Mesothelial cell of epicardium (in vitro differentiated cells): ENCODE data around the gene HOXD1. TPM values are rescaled to one million over a fixed set of nuclear protein-coding genes. Genes with fewer than 3 reads are reported as not detected.

Experiments
- DNase-seq, 2 experiments: peaks; one replicate each; pipeline ENCODE4 v3.0.0; 2021; ENCODE audit warnings: low spot score in 2 of 2; ENCODE audit not compliant: unreplicated experiment in 2 of 2
- H3K27ac Mint-ChIP-seq: 2 replicates; pipeline ENCODE4 v1.8.0; 2021; ENCODE audit warnings: mixed read lengths
- H3K27me3 Mint-ChIP-seq: 2 replicates; pipeline ENCODE4 v1.8.0; 2021; ENCODE audit warnings: low read depth, mixed read lengths
- H3K36me3 Mint-ChIP-seq: 2 replicates; pipeline ENCODE4 v1.8.0; 2021; ENCODE audit warnings: mixed read lengths
- H3K4me1 Mint-ChIP-seq: 2 replicates; pipeline ENCODE4 v1.8.0; 2021; ENCODE audit warnings: mixed read lengths
- H3K4me3 Mint-ChIP-seq: 2 replicates; pipeline ENCODE4 v1.8.0; 2021; ENCODE audit warnings: mild to moderate bottlenecking, moderate library complexity, mixed read lengths
- H3K9me3 Mint-ChIP-seq: 2 replicates; pipeline ENCODE4 v1.8.0; 2021; ENCODE audit warnings: mixed read lengths
- total RNA-seq: library from RNA; stranded (reverse); gene quantifications from 3 replicates; pipeline ENCODE4 v1.2.1, GENCODE V29; 2021
- TF ChIP-seq, protein P1 (sequence below): fragments of 200-600 bp; sonication (generic); IDR thresholded peaks from one replicate; pipeline ENCODE4 v1.5.0; 2021; ENCODE audit warnings: antibody characterized with exemption; ENCODE audit not compliant: unreplicated experiment

The HOXD1 gene
- total RNA-seq, 1 donor from 2014 or later, result not detected

DNA sequence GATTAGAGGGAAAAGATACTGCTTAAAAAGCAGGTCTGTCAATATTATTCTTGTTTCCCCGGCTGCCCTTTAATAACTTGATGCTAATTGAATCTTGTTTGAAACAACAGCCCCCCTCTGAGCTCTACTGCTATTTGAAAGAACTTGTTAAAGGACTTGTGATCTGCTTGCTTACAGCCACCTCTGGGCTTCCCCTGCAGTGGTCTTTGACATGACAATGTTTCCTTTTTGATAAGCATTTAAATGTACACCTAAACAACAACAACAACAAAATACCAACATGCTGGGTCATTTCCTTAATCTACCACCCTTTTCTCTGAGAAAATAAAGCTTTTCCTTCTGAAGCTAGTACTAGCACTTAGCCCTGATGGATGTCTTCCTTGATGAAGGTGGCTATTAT is 3.9 kb downstream of the HOXD1 start:
- Mint-ChIP-seq H3K27me3 (peaks cover 91% of the 10 kb centered on the region), H3K27ac (no peak overlapping the region), H3K4me1 (peaks cover 16% of the 10 kb centered on the region), H3K4me3 (no peak overlapping the region), H3K9me3 (peaks cover 3% of the 10 kb centered on the region), H3K36me3 (no peaks in the 10 kb centered on the region)
- no peak for DNase-seq
- TF ChIP-seq, protein P1, sequence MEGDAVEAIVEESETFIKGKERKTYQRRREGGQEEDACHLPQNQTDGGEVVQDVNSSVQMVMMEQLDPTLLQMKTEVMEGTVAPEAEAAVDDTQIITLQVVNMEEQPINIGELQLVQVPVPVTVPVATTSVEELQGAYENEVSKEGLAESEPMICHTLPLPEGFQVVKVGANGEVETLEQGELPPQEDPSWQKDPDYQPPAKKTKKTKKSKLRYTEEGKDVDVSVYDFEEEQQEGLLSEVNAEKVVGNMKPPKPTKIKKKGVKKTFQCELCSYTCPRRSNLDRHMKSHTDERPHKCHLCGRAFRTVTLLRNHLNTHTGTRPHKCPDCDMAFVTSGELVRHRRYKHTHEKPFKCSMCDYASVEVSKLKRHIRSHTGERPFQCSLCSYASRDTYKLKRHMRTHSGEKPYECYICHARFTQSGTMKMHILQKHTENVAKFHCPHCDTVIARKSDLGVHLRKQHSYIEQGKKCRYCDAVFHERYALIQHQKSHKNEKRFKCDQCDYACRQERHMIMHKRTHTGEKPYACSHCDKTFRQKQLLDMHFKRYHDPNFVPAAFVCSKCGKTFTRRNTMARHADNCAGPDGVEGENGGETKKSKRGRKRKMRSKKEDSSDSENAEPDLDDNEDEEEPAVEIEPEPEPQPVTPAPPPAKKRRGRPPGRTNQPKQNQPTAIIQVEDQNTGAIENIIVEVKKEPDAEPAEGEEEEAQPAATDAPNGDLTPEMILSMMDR, result no peak

DNA sequence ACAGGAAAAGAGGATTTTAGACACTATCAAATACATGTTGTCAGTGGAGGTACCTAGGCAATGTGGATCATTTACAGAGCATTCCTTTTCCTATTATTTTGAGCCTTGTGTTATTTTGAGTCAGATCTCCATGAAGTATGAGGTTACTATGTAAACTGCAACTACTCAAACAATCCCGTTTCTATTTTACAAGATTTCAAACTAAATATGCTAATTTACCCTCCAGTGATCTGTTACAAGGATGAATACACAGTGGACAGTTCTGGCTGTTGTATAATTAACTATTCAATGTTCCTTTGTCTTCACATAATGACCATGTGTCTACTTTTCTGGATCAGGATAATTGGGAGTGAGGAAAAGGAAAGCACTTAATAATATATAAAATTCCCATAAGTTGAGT is 4.6 kb downstream of the HOXD1 start:
- DNase-seq, result no peak
- peaks cover 9% of the 10 kb centered on the region for H3K4me1 Mint-ChIP-seq
- H3K4me3 Mint-ChIP-seq, result no peak overlapping the region
- H3K9me3 Mint-ChIP-seq, result peaks cover 3% of the 10 kb centered on the region
- no peak overlapping the region for H3K27ac Mint-ChIP-seq
- no peaks in the 10 kb centered on the region for H3K36me3 Mint-ChIP-seq
- TF ChIP-seq, protein P1, result no peak
- peaks cover 91% of the 10 kb centered on the region for H3K27me3 Mint-ChIP-seq

DNA sequence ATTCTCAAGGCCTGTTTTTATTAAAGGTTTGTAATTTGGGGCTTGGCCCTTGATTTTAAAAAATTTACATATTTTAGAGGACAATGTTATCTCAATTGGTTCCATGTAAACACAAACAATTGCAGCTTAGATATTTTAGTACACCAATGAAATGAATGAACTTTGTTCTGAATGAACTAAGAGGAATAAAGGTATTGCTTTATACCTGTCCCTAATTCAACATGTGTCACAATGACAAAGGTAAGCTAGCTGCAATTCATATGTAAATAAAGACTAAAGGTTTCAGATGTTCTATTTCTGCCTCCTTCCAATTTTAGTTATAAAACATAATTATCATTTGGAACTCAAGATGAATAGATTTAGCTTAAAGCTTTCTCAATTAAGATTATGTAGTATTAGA is 11.4 kb downstream of the HOXD1 start:
- Mint-ChIP-seq H3K36me3 (no peaks in the 10 kb centered on the region), H3K4me1 (no peaks in the 10 kb centered on the region), H3K4me3 (no peak overlapping the region), H3K27ac (no peak overlapping the region), H3K9me3 (peaks cover 7% of the 10 kb centered on the region), H3K27me3 (peaks cover 76% of the 10 kb centered on the region)
- TF ChIP-seq, protein P1, result no peak
- DNase-seq, result no peak

DNA sequence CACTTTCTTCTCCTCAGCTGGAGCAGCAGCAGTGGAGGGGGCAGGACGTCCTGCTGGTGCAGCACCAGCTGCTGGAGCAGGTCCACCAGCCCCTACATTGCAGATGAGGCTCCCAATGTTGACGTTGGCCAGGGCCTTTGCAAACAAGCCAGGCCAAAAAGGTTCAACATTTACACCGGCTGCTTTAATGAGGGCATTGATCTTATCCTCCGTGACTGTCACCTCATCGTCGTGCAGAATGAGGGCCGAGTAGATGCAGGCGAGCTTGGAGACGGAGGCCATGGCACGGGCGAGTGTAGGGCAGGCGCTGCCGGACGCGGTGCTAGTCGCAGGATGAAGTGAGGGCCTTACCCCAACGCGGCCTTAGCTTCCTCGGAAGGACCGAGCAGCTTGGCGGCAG is 12.5 kb downstream of the HOXD1 start:
- Mint-ChIP-seq H3K4me3 (no peak overlapping the region), H3K36me3 (no peaks in the 10 kb centered on the region), H3K4me1 (no peaks in the 10 kb centered on the region), H3K27ac (no peak overlapping the region), H3K27me3 (peaks cover 71% of the 10 kb centered on the region), H3K9me3 (peaks cover 4% of the 10 kb centered on the region)
- TF ChIP-seq, protein P1, result no peak
- DNase-seq, result no peak

DNA sequence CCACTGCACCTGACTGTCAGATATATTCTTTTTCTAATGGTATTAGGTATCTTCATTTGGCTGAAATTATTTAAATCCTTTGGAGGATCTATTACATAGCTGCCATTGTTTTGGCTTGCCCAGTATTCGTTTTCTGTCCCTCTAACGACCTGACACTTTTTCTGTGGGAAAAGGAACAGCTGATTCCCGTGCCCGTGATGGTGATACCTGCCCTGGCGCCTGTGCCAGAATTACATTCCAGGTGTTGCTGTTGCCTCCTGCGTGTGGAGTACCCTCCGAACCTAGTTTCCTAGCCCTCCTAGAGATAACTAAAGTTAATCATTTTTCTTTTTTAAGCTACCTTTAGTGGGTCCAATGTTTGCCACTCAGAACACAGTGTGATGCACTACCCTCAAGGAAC is 14.0 kb downstream of the HOXD1 start:
- no peaks in the 10 kb centered on the region for H3K36me3 Mint-ChIP-seq
- TF ChIP-seq, protein P1, result no peak
- H3K4me1 Mint-ChIP-seq, result no peaks in the 10 kb centered on the region
- no peak overlapping the region for H3K4me3 Mint-ChIP-seq
- no peak for DNase-seq
- H3K27ac Mint-ChIP-seq, result no peak overlapping the region
- H3K9me3 Mint-ChIP-seq, result peaks cover 4% of the 10 kb centered on the region
- H3K27me3 Mint-ChIP-seq, result peaks cover 62% of the 10 kb centered on the region

DNA sequence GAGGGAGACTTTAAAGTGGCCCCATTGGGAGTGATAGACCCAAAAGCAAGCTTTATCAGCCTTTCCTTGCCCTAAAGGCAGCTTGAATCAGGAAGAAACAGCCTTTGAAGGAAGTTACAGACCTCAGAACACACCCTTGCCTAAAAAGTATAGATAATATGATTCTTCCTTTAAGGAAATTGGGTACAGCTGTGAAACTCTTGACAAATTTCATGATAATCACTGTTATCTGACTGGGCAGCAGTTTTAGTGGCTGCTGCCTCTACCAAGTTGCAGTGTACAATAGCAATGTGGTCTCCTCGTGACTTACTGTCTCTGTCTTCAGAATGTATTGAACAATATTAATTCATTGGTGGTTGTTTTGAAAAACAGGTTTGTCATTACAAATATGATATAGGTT is 16.7 kb downstream of the HOXD1 start:
- Mint-ChIP-seq H3K4me3 (no peak overlapping the region), H3K27ac (no peak overlapping the region), H3K36me3 (no peaks in the 10 kb centered on the region), H3K27me3 (peaks cover 55% of the 10 kb centered on the region), H3K4me1 (no peaks in the 10 kb centered on the region), H3K9me3 (peaks cover 4% of the 10 kb centered on the region)
- no peak for DNase-seq
- TF ChIP-seq, protein P1, result no peak
